Activated gamma-delta T cell (primary cell): ENCODE results near the gene ROBO2.

ENCODE experiments used
- DNase-seq: peaks from one replicate; lab custom pipeline; 2025; lab: John Stamatoyannopoulos, UW
- total RNA-seq, 2 donors: gene quantifications; one replicate each; lab custom pipeline; 2026; lab: John Stamatoyannopoulos, UW

ROBO2 gene
- total RNA-seq, result 0.05 to 0.57 reads per million in 2 donors

DNA sequence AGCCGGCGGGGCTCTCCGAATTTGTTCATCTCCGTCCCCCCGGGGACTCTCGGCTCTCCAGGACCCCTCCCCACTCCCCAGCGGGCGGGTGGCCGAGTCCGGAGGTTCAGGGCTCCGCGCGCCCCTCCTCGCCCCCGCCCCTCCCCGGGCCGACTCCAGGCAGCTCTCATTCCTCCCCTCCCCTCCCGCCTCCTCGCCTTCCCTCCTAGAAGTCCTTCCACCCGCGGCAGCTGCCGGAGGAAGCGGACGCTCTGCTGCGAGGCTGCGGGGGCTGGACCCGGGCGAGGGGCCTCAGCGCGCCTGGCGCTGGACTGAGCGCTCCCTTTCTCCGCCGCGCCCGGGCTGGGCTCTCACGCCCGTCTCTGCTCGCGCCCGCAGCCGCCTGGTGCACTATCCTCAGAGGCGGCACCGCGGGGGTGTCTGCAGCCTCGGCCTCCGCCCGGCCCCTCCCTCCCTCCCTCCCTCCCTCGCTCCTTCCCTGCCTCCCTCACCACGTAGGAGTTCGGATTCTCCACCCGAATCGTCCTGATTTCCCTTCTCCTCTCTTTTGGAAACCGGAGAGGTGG, at the start of gene ROBO2:
Gene ROBO2 (plus strand): TSS at position 494 of the 566 bp plus-strand sequence. CDS start 687 bp downstream, outside the sequence.
- peak; percentile 4 for DNase-seq

DNA sequence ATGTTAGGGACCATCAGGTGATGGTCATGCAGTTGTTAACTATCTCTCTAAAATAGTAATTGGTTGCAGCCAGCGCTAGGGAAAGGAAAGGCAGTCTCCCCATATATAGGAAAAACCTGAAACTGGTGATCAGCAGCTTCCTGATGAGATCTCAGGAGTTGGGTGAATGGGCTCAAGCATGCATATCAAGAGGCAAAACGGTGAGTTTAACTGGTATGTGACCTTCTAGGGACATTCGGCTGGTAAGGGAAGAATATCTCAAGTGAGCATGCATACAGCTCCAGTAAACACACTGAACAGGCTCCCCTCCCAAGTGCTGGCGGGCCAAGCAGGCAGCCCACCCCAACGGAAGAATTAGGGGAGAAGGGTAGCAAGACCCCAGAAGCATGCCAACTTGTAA, 49.3 kb upstream of the ROBO2 start:
- DNase-seq, result no peak

DNA sequence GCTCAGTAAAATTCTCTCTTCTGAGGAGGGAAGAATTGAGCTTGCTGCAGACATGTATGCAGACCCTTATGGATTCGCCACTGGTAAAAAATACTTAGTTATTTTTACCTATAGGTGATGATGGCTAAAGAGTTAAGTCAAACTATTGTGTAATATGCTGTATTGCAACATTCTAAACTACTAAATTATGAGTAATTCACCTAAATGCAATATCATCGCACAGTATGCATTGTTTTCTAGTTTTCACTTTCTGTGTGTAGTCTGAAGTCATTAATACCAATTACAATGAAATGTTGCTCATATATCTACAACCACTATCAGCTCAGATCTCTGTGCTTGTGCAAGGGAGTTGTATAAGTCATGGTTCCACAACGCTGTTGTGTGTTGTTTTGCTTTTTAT, 48.7 kb upstream of the ROBO2 start:
- DNase-seq, result no peak

GRCh38 chr3:76997733-76998132, 42.2 kb upstream of the ROBO2 start:
- no peak for DNase-seq

- no peak for DNase-seq
Measured at GRCh38 chr3:76998555-76998954, 41.3 kb upstream of the ROBO2 start.

GRCh38 chr3:77001062-77001701, 38.7 kb upstream of the ROBO2 start:
- no peak for DNase-seq

DNA sequence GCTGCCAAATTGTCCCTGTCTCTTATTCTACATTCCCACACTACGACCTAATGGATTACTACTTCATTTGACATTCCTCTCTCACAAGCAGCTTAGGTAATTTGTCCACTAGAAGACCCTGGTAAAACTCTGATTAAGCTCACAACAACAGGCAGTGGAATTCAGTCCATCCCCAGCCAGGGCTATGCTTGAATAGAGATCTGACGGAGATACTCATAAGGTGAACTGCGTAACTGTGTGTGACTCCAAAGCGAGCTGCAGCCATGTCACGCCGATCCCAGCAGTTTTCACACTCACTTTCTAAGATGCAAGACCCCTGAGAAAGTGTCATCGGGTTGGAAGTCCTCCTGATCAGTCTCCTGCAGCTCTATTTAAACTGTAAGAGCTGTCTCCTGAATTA, 25.7 kb upstream of the ROBO2 start:
- DNase-seq, result no peak

DNA sequence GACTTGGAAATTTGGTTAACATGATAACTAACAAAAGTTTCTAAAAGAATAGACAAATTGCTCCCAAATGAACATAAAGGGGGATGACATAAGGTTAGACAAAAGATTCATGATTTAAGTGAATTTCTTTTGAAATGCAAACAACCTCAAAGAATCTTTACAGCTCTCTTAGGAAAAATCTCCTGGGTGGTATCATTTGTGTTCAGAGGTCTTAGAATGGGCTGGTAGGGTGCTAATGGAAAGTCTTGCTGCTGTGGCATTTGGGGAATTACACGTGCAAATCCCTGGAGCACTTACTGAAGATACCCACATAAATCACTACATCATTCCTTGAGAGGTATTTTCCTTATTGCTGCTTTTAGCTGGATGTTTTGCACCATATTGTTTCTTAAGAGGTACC, 14.4 kb upstream of the ROBO2 start:
- DNase-seq, result no peak

DNA sequence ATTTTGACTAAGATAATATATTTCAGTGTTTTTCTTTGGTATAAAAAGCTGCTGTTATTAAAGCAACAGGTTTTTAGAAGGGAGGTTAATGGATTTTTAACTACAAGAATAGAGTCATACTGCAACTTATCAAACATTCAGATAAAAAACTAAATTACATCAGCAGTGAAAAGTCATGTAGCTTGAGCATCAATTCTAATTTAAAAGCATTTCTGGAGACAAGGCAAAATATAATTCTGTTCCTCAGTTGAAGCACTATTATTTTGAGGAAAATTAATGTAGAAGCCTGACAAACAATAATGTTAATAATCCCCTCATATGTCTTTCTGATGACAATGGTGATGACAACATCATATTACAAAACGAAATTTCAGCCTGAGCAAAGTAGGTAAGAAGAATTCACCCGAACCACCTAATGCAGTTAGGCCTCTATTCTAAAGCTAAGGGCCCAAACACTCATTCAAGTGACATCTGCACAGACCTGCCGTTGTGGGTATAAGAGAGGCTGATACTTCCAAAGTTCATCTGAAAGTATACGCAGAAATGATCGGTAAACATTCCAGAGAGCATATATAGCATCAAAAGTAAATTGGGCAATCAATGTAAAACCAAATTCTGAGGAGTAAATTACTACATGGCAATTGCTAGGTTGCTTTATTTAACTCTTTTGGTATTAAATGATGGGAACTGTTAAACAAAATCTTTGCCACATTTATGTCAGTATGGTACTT, 12.8 kb upstream of the ROBO2 start:
- DNase-seq, result no peak

GRCh38 chr3:77028005-77028404, 11.9 kb upstream of the ROBO2 start:
- no peak for DNase-seq

DNA sequence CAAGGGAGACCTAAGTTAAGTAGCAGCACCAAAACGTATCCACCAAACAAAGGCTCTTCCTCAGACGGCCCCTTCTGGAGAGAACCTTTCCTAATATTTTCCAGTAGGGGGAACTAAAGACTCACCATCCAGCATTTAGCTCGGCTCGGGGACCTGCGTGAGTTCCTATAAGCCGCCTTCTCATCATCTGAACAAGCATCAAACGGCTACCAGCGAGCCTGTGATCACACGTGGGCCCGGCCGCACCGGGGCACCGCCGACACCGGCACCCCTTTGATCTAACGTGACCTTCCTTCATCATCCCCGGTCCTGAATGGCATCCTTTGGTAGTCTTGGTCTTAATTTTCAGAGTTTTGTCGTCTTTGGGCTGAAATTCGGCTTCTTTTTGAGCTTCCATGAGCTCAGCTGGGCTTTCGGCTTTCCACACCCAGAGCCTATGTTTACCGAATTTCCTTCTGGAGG, 1.4 kb upstream of the ROBO2 start:
- no peak for DNase-seq

GRCh38 chr3:77038930-77039605, 831 bp upstream of the ROBO2 start:
- no peak for DNase-seq

- no peak for DNase-seq
Measured at GRCh38 chr3:77040216-77040615, 317 bp downstream of the ROBO2 start.

- no peak for DNase-seq
Measured at GRCh38 chr3:77040926-77041722, 1.2 kb downstream of the ROBO2 start.

DNA sequence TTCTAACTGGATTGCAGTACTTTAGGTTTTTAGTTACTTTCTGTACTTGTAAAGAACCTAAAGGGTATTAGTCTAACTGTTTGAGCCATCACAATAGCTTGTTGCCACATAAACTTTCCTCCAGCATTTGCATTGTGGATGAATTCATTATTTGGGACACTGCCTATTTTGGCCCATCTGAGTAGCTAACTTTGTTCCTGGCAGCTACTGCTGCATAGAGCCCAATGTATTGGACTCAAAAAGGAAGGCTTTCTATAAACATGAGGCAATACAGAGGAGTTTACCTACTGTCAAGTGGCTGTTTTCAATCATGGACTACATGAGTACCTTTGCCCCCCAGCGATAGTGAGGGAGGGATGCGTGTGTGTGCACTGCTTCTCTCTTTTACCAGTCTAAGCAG, 1.9 kb downstream of the ROBO2 start:
- no peak for DNase-seq

DNA sequence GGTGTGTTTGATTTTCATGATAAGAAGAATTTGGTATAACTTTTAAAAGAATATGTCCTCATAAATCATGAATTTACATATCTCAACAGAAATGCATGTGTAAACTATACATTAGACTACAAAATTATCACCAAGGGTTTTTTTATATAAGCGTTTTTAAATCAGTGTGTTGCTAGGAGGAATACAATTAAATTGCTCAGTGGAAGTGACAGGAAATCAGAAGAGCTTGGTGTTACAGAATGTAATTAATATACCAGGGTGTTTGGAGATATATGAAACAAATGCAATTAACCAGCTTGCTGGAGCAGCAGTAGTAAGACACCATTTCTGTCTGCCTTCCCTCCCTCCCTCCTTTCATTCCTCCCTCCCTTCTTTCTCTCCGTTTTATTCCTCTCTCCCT, 2.4 kb downstream of the ROBO2 start:
- no peak for DNase-seq

DNA sequence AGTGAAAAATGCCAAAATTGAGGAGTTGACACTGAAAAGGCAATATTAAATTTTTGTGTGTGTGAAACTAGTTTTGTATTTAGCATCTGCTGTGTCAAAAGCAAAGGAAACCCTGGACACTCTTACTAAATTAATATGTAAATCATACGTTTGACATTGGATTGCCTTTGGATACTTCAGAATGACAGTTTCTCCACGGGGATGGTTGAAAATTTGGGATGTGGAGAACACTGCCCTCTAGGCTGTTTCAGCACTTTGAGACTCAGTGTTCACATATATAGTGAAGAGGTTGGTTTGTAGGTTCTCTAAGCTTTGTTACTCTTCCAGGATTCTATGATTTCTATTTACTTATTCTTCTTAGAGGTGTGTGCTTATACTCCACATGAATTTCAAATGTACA, 3.0 kb downstream of the ROBO2 start:
- no peak for DNase-seq

- DNase-seq, result no peak
Measured at GRCh38 chr3:77045686-77046085, 5.8 kb downstream of the ROBO2 start.

DNA sequence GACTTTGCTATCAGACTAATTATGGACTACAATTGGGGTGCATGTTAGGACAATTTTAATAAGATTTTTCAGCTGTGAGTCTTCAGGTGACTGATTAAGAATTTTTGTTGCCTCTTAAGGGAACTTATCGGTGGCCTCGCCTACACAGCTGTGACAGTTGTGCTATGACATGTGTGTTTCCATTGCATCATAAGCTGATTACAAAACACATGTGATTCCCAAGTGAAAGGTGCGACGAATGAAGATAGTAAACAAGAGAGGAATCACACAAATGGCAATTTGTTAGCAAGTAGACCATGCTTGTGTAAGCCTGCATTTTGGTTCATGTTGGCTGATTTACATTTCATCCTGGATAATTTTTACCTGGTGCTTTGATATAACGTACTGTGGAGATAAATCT, 8.3 kb downstream of the ROBO2 start:
- no peak for DNase-seq

GRCh38 chr3:77051591-77051990, 11.7 kb downstream of the ROBO2 start:
- DNase-seq, result no peak

DNA sequence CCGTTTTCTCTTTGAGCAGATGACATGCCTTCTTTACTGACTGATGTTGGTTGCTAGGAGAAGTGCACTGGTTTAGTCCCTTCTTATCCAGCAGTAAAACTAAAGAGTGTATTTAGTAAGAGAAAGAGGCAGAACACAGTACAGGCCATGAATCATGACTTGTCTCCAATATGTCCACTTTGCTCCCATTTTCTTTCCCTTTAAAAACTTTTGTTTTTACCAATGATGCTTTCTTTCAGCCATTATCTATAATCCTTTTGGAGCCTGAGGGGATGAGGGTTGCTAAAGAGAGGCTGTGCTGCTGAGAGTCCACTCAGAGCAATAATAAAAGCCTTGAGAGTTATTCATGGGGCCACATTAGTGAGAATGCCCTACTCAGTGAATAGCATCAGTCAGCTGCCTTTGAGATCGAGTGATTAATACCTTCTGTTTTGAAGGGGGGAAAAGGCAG, 12.2 kb downstream of the ROBO2 start:
- no peak for DNase-seq
